Mesothelial cell of epicardium (in vitro differentiated cells): ENCODE results near the gene ATP6V1E1. TPM values are rescaled to one million over a fixed set of nuclear protein-coding genes. Genes with fewer than 3 reads are reported as not detected.
"Not testable (repeated sequence)": the region's sequence is repeated elsewhere in the genome, so short reads cannot be mapped to it uniquely, and the experiment has no call there.

Source experiments
- DNase-seq, 2 experiments: peaks; one replicate each; pipeline ENCODE4 v3.0.0; 2021; ENCODE audit warnings: low spot score in 2 of 2; ENCODE audit not compliant: unreplicated experiment in 2 of 2
- H3K27ac Mint-ChIP-seq: 2 replicates; pipeline ENCODE4 v1.8.0; 2021; ENCODE audit warnings: mixed read lengths
- H3K27me3 Mint-ChIP-seq: 2 replicates; pipeline ENCODE4 v1.8.0; 2021; ENCODE audit warnings: low read depth, mixed read lengths
- H3K36me3 Mint-ChIP-seq: 2 replicates; pipeline ENCODE4 v1.8.0; 2021; ENCODE audit warnings: mixed read lengths
- H3K4me1 Mint-ChIP-seq: 2 replicates; pipeline ENCODE4 v1.8.0; 2021; ENCODE audit warnings: mixed read lengths
- H3K4me3 Mint-ChIP-seq: 2 replicates; pipeline ENCODE4 v1.8.0; 2021; ENCODE audit warnings: mild to moderate bottlenecking, moderate library complexity, mixed read lengths
- H3K9me3 Mint-ChIP-seq: 2 replicates; pipeline ENCODE4 v1.8.0; 2021; ENCODE audit warnings: mixed read lengths
- CTCF ChIP-seq: fragments of 200-600 bp; sonication (generic); IDR thresholded peaks from one replicate; pipeline ENCODE4 v1.5.0; 2021; ENCODE audit warnings: antibody characterized with exemption; ENCODE audit not compliant: unreplicated experiment
- total RNA-seq: library from RNA; stranded (reverse); gene quantifications from 3 replicates; pipeline ENCODE4 v1.2.1, GENCODE V29; 2021

ATP6V1E1 gene
- total RNA-seq, 1 donor from 2014 or later, result 53.2 TPM

- H3K27me3 Mint-ChIP-seq, result no peaks in the 10 kb centered on the region
- H3K27ac Mint-ChIP-seq, result no peak overlapping the region
- no peaks in the 10 kb centered on the region for H3K9me3 Mint-ChIP-seq
- DNase-seq, result no peak
- TF ChIP-seq CTCF, result no peak
- H3K4me3 Mint-ChIP-seq, result no peak overlapping the region
- H3K4me1 Mint-ChIP-seq, result no peaks in the 10 kb centered on the region
- peaks cover 5% of the 10 kb centered on the region for H3K36me3 Mint-ChIP-seq
Observed at GRCh38 chr22:17647991-17648390, 19.4 kb upstream of the ATP6V1E1 start.

DNA sequence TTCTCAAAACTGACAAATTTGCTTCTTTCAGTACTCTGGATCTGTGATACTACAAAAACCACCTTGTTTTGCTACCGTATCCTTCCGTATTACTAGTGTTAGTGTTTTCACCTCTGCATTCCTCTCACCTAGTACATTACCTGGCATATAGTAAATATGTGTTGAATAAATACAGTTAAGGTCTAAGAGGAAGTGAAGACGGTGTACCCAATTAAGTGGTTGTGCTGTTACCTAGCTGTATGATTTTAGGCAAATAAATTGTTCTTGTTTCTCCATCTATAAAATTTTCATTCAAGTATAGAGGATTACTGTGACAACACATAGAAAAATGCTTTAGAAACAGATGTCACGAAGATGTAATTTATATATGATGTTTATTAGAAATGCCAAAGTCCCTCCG lies 18.9 kb upstream of the ATP6V1E1 start:
- Mint-ChIP-seq H3K9me3 (no peaks in the 10 kb centered on the region), H3K27ac (no peak overlapping the region)

DNA sequence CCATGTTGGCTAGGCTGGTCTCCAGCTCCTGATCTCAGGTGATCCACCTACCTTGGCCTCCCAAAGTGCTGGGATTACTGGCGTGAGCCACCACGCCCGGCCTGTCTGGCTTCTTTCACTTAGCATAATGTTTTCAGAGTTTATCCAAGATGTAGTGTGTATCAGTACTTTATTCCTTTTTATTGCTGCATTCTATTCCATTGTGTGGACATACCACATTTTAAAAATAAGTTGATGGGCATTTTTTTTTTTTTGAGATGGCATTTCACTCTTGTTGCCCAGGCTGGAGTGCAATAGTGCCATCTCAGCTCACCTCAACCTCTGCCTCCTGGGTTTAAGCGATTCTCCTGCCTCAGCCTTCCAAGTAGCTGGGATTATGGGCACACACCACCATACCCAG lies 13.8 kb upstream of the ATP6V1E1 start:
- H3K4me3 Mint-ChIP-seq, H3K36me3 Mint-ChIP-seq, H3K27ac Mint-ChIP-seq, DNase-seq, H3K27me3 Mint-ChIP-seq, H3K9me3 Mint-ChIP-seq: not testable (repeated sequence)
- H3K4me1 Mint-ChIP-seq, result peaks cover 15% of the 10 kb centered on the region

More for the DNA sequence above, 18.9 kb upstream of the ATP6V1E1 start:
- peaks cover 7% of the 10 kb centered on the region for H3K36me3 Mint-ChIP-seq
- H3K4me3 Mint-ChIP-seq, result no peak overlapping the region
- H3K27me3 Mint-ChIP-seq, result no peaks in the 10 kb centered on the region
- no peak for TF ChIP-seq CTCF
- no peak for DNase-seq
- H3K4me1 Mint-ChIP-seq, result no peaks in the 10 kb centered on the region

- peaks cover 15% of the 10 kb centered on the region for H3K4me1 Mint-ChIP-seq
- H3K36me3 Mint-ChIP-seq, result peaks cover 6% of the 10 kb centered on the region
- no peaks in the 10 kb centered on the region for H3K27me3 Mint-ChIP-seq
- no peak overlapping the region for H3K4me3 Mint-ChIP-seq
- no peak overlapping the region for H3K27ac Mint-ChIP-seq
- no peak for TF ChIP-seq CTCF
- H3K9me3 Mint-ChIP-seq, result no peaks in the 10 kb centered on the region
- no peak for DNase-seq
Observed at GRCh38 chr22:17641269-17641668, 12.7 kb upstream of the ATP6V1E1 start.

DNA sequence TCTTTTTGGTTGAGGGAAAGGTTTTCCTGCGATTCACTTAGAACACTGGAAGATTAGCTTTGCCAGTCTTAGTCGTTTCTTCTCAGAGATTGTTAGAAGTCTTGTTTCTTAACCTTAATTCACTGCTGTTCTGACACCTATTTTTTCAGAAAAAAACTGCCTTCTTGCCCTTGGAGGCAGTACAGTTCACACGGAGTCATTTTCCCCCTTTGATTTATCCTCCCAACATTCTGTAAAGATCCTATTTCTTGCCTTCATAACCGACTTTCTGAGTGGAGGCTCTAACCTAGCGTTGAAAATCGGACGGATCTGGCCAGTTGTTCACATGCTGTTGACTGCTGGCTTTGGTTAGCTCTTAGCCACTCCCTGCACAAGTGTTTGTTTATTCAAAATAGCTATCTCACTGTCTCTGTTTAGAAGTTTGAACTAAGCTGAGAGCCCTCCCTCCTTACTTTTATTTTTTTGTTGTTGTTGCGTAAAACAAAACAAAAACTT lies 10.7 kb upstream of the ATP6V1E1 start:
- Mint-ChIP-seq H3K36me3 (peaks cover 6% of the 10 kb centered on the region), H3K27me3 (no peaks in the 10 kb centered on the region), H3K27ac (peak overlapping the region; percentile 99), H3K4me3 (peak overlapping the region; percentile 86), H3K9me3 (no peaks in the 10 kb centered on the region), H3K4me1 (peaks cover 15% of the 10 kb centered on the region)
- no peak for TF ChIP-seq CTCF
- no peak for DNase-seq

GRCh38 chr22:17638432-17639246 lies 10.1 kb upstream of the ATP6V1E1 start, which contains the start of gene BCL2L13:
TSS of gene BCL2L13 (plus strand) at chr22:17638757. CDS start at chr22:17655712, 16,955 bp downstream.
- peak; percentile 12 for TF ChIP-seq CTCF
- DNase-seq, result peak; percentile 63 to 85
- Mint-ChIP-seq H3K27me3 (no peaks in the 10 kb centered on the region), H3K4me3 (peak within 1 kb of the TSS; percentile 86), H3K27ac (peak within 1 kb of the TSS; percentile 99), H3K9me3 (no peaks in the 10 kb centered on the region), H3K4me1 (peaks cover 20% of the 10 kb centered on the region), H3K36me3 (peaks cover 6% of the 10 kb centered on the region)
